ACC112 (cell line): Measurements from ENCODE around the gene GPRC5B.
A peak's percentile ranks its signal among the peaks of the same experiment; 100 is the strongest.

Source experiments
- H2AFZ ChIP-seq: fragments of 200-600 bp; sonication (generic); one replicate; pipeline ENCODE4 v1.6.0; 2017; ENCODE audit warnings: antibody characterized with exemption, low read length; ENCODE audit not compliant: unreplicated experiment
- H3K27ac ChIP-seq: fragments of 200-600 bp; sonication (generic); 2 replicates; pipeline ENCODE4 v1.5.1; 2014; ENCODE audit warnings: low read depth, mild to moderate bottlenecking, antibody characterized with exemption, low read length, moderate library complexity
- H3K27me3 ChIP-seq: fragments of 200-600 bp; sonication (generic); 2 replicates; pipeline ENCODE4 v1.6.1; 2014; ENCODE audit warnings: mild to moderate bottlenecking, antibody characterized with exemption, low read length, moderate library complexity, mixed read lengths; ENCODE audit not compliant: insufficient read depth
- H3K36me3 ChIP-seq: fragments of 200-600 bp; sonication (generic); 2 replicates; pipeline ENCODE4 v1.6.1; 2016; ENCODE audit warnings: mild to moderate bottlenecking, antibody characterized with exemption, low read length, moderate library complexity, mixed read lengths; ENCODE audit not compliant: insufficient read depth
- H3K4me1 ChIP-seq: fragments of 200-600 bp; sonication (generic); one replicate; pipeline ENCODE4 v1.6.1; 2016; ENCODE audit warnings: low read length, mixed read lengths; ENCODE audit not compliant: insufficient read depth, unreplicated experiment, control insufficient read depth
- H3K4me3 ChIP-seq: fragments of 200-600 bp; sonication (generic); 2 replicates; pipeline ENCODE4 v1.5.1; 2014; ENCODE audit warnings: mild to moderate bottlenecking, low read depth, low read length
- H3K79me2 ChIP-seq: fragments of 200-600 bp; sonication (generic); one replicate; pipeline ENCODE4 v1.6.0; 2016; ENCODE audit warnings: low read length; ENCODE audit not compliant: control insufficient read depth, unreplicated experiment, insufficient read depth

The GPRC5B gene

GRCh38 chr16:19912455-19913339 lies 28.0 kb upstream of the GPRC5B start:
- Histone ChIP-seq H3K79me2 (no peaks in the 10 kb centered on the region), H2AFZ (no peak overlapping the region), H3K27ac (peak overlapping the region; percentile 78)

GRCh38 chr16:19911747-19912454 lies 27.3 kb upstream of the GPRC5B start:
- peaks cover 16% of the 10 kb centered on the region for H3K4me1 ChIP-seq
- H3K79me2 ChIP-seq: no peaks in the 10 kb centered on the region
- H3K4me3 ChIP-seq: no peak overlapping the region
- no peaks in the 10 kb centered on the region for H3K36me3 ChIP-seq
- H2AFZ ChIP-seq: no peak overlapping the region
- H3K27me3 ChIP-seq: 0 out of 2 replicates have a peak, but pooled peaks cover under 1% of the 10 kb centered on the region
- no peak overlapping the region for H3K27ac ChIP-seq

More at GRCh38 chr16:19912455-19913339, 28.0 kb upstream of the GPRC5B start:
- Histone ChIP-seq H3K27me3 (peaks cover 5% of the 10 kb centered on the region; the same call in 1 of the 2 replicates), H3K4me1 (peaks cover 16% of the 10 kb centered on the region), H3K36me3 (no peaks in the 10 kb centered on the region), H3K4me3 (no peak overlapping the region)

GRCh38 chr16:19911204-19911603 lies 26.6 kb upstream of the GPRC5B start:
- H3K36me3 ChIP-seq: no peaks in the 10 kb centered on the region
- no peaks in the 10 kb centered on the region for H3K27me3 ChIP-seq
- H3K4me3 ChIP-seq: no peak overlapping the region
- no peak overlapping the region for H3K27ac ChIP-seq
- H2AFZ ChIP-seq: no peak overlapping the region
- peaks cover 16% of the 10 kb centered on the region for H3K4me1 ChIP-seq
- H3K79me2 ChIP-seq: no peaks in the 10 kb centered on the region

- H3K27me3 ChIP-seq: no peaks in the 10 kb centered on the region
- H2AFZ ChIP-seq: no peak overlapping the region
- H3K4me3 ChIP-seq: no peak overlapping the region
- H3K36me3 ChIP-seq: no peaks in the 10 kb centered on the region
- no peaks in the 10 kb centered on the region for H3K79me2 ChIP-seq
- H3K4me1 ChIP-seq: peaks cover 16% of the 10 kb centered on the region
- no peak overlapping the region for H3K27ac ChIP-seq
Observed at GRCh38 chr16:19909750-19910322, 25.2 kb upstream of the GPRC5B start.

GRCh38 chr16:19908921-19909320 lies 24.3 kb upstream of the GPRC5B start:
- H3K27ac ChIP-seq: no peak overlapping the region
- peaks cover 16% of the 10 kb centered on the region for H3K4me1 ChIP-seq
- H3K79me2 ChIP-seq: no peaks in the 10 kb centered on the region
- H3K4me3 ChIP-seq: no peak overlapping the region
- no peak overlapping the region for H2AFZ ChIP-seq
- H3K36me3 ChIP-seq: no peaks in the 10 kb centered on the region
- H3K27me3 ChIP-seq: no peaks in the 10 kb centered on the region

- Histone ChIP-seq H3K4me1 (peaks cover 3% of the 10 kb centered on the region), H3K79me2 (no peaks in the 10 kb centered on the region), H3K4me3 (no peak overlapping the region), H2AFZ (no peak overlapping the region), H3K27me3 (no peaks in the 10 kb centered on the region), H3K36me3 (no peaks in the 10 kb centered on the region), H3K27ac (no peak overlapping the region)
Observed at GRCh38 chr16:19907161-19907992, 22.7 kb upstream of the GPRC5B start.

GRCh38 chr16:19901164-19901563 lies 16.5 kb upstream of the GPRC5B start:
- Histone ChIP-seq H3K4me1 (no peaks in the 10 kb centered on the region), H3K27ac (no peak overlapping the region), H3K79me2 (no peaks in the 10 kb centered on the region), H3K4me3 (no peak overlapping the region), H3K27me3 (peaks cover 6% of the 10 kb centered on the region; the same call in 1 of the 2 replicates), H2AFZ (no peak overlapping the region), H3K36me3 (no peaks in the 10 kb centered on the region)

GRCh38 chr16:19899605-19899955 lies 14.9 kb upstream of the GPRC5B start:
- Histone ChIP-seq H3K36me3 (no peaks in the 10 kb centered on the region), H3K27me3 (peaks cover 6% of the 10 kb centered on the region; the same call in 1 of the 2 replicates), H2AFZ (no peak overlapping the region), H3K27ac (no peak overlapping the region), H3K4me1 (no peaks in the 10 kb centered on the region), H3K4me3 (no peak overlapping the region), H3K79me2 (no peaks in the 10 kb centered on the region)

- Histone ChIP-seq H2AFZ (no peak overlapping the region), H3K4me1 (no peaks in the 10 kb centered on the region), H3K27ac (no peak overlapping the region), H3K27me3 (peaks cover 6% of the 10 kb centered on the region; the same call in 1 of the 2 replicates), H3K36me3 (no peaks in the 10 kb centered on the region), H3K79me2 (no peaks in the 10 kb centered on the region), H3K4me3 (no peak overlapping the region)
Observed at GRCh38 chr16:19898924-19899604, 14.4 kb upstream of the GPRC5B start.
